Measurements from ENCODE around the gene YPEL1. TPM values are rescaled to one million over a fixed set of nuclear protein-coding genes. Genes with fewer than 3 reads are reported as not detected.
A peak's percentile ranks its signal among the peaks of the same experiment; 100 is the strongest.

YPEL1 gene
- total RNA-seq, 1 donor from 2014 or later, result 7.3 TPM

- DNase-seq (ENCODE audit: low read depth), result no peak
- peak overlapping the region; percentile 85 for H3K4me3 ChIP-seq (ENCODE audit: low read depth, low read length)
- TF ChIP-seq CTCF (conservative IDR thresholded peaks at IDR 0.05; ENCODE audit: low read depth, low read length), result no peak
Measured at GRCh38 chr22:21652547-21653545, 82.7 kb downstream of the YPEL1 start.

GRCh38 chr22:21652010-21652546, 83.5 kb downstream of the YPEL1 start:
- peak overlapping the region; percentile 85 for H3K4me3 ChIP-seq (ENCODE audit: low read depth, low read length)
- no peak for DNase-seq (ENCODE audit: low read depth)
- no peak for TF ChIP-seq CTCF (conservative IDR thresholded peaks at IDR 0.05; ENCODE audit: low read depth, low read length)

- TF ChIP-seq CTCF (conservative IDR thresholded peaks at IDR 0.05; ENCODE audit: low read depth, low read length), result no peak
- no peak for DNase-seq (ENCODE audit: low read depth)
- peak overlapping the region; percentile 85 for H3K4me3 ChIP-seq (ENCODE audit: low read depth, low read length)
Measured at GRCh38 chr22:21651521-21652009, 84.0 kb downstream of the YPEL1 start.

GRCh38 chr22:21650823-21651520, 84.6 kb downstream of the YPEL1 start:
- TF ChIP-seq CTCF (conservative IDR thresholded peaks at IDR 0.05; ENCODE audit: low read depth, low read length), result no peak
- peak overlapping the region; percentile 85 for H3K4me3 ChIP-seq (ENCODE audit: low read depth, low read length)
- no peak for DNase-seq (ENCODE audit: low read depth)

GRCh38 chr22:21650280-21650679, 85.3 kb downstream of the YPEL1 start:
- TF ChIP-seq CTCF (conservative IDR thresholded peaks at IDR 0.05; ENCODE audit: low read depth, low read length), result no peak
- no peak for DNase-seq (ENCODE audit: low read depth)
- H3K4me3 ChIP-seq (ENCODE audit: low read depth, low read length), result no peak overlapping the region

Other genes starting within 250 kb of the YPEL1 start
- 0.12 TPM in 1 of 2 replicates, not detected in the other for gene RIMBP3C, start 184.3 kb downstream of the YPEL1 start, total RNA-seq
- 102 and 113 TPM in 2 replicates for gene UBE2L3, start 168.1 kb downstream of the YPEL1 start, total RNA-seq
- gene YDJC, start 105.8 kb downstream of the YPEL1 start, total RNA-seq, result 123 TPM in 2 replicates
- gene CCDC116, start 103.0 kb downstream of the YPEL1 start, total RNA-seq, result 0.17 and 0.29 TPM in 2 replicates
- gene SDF2L1, start 93.5 kb downstream of the YPEL1 start, total RNA-seq, result 93.2 and 109 TPM in 2 replicates
- gene PPIL2, start 69.8 kb downstream of the YPEL1 start, total RNA-seq, result 25.5 and 31.0 TPM in 2 replicates
- 42.3 and 54.6 TPM in 2 replicates for gene MAPK1, start 131.9 kb upstream of the YPEL1 start, total RNA-seq
- 25.1 and 32.7 TPM in 2 replicates for gene PPM1F, start 217.1 kb upstream of the YPEL1 start, total RNA-seq
- gene TOP3B, start 247.0 kb upstream of the YPEL1 start, total RNA-seq, result 27.9 and 30.2 TPM in 2 replicates

Data from epithelial cell of proximal tubule (primary cell).